HL-60 (cell line): ENCODE measurements around the gene AHI1.

ENCODE experiments used
- CTCF ChIP-seq: IDR thresholded peaks from one replicate; pipeline ENCODE4 v1.5.1; 2011; ENCODE audit warnings: low read length, control low read depth, inconsistent platforms; ENCODE audit not compliant: insufficient read depth
- POLR2AphosphoS5 ChIP-seq: IDR thresholded peaks from 2 replicates; pipeline ENCODE4 v1.6.1; 2012; ENCODE audit warnings: low read depth
- SPI1 ChIP-seq: IDR thresholded peaks from 2 replicates; pipeline ENCODE4 v1.6.1; 2012; ENCODE audit warnings: low read depth, mild to moderate bottlenecking, borderline replicate concordance

- no peak for TF ChIP-seq POLR2AphosphoS5
- no peak for TF ChIP-seq CTCF
- no peak for TF ChIP-seq SPI1
Observed at GRCh38 chr6:135534773-135535380, 37.3 kb upstream of the AHI1 start.
